GM12878 (cell line): Measurements from ENCODE around the gene FCHSD2. TPM values are rescaled to one million over a fixed set of nuclear protein-coding genes. Genes with fewer than 3 reads are reported as not detected.

Experiments used
- ATAC-seq: fragments of 200-7000 bp; cut with Tn5 transposase; 3 replicates; pipeline ENCODE4 v1.9.1; 2020; ENCODE audit warnings: mild to moderate bottlenecking, moderate library complexity
- BruUV-seq: library from RNA; stranded (reverse); fragments of 400-500 nt; replicated peaks from 2 replicates; lab custom pipeline; 2021; lab: Mats Ljungman, UMichigan
- CTCF ChIA-PET: fragments of 300-600 bp; sonication (Branson Sonifier 250); formaldehyde crosslinking; extraction: SDS; loops from one replicate; lab custom pipeline; 2021; ENCODE audit warnings: inconsistent platforms; lab: Yijun Ruan, JAX
- POLR2A ChIA-PET: fragments of 350-600 bp; formaldehyde crosslinking; extraction: SDS; loops from one replicate; lab custom pipeline; 2021; ENCODE audit warnings: inconsistent platforms; lab: Charles Lee
- RAD21 ChIA-PET: fragments of 300-600 bp; sonication (Branson Sonifier 250); formaldehyde crosslinking; loops from one replicate; lab custom pipeline; 2023; ENCODE audit warnings: antibody characterized with exemption; ENCODE audit not compliant: unreplicated experiment; lab: Charles Lee
- SMC1A ChIA-PET: fragments of 300-600 bp; sonication (Branson Sonifier 250); formaldehyde crosslinking; loops from one replicate; lab custom pipeline; 2023; ENCODE audit not compliant: unreplicated experiment, uncharacterized antibody; lab: Charles Lee
- DNase-seq: peaks from one replicate; pipeline ENCODE4 v3.0.0-alpha.2; 2011; ENCODE audit warnings: low read depth, low spot score
- FAIRE-seq: peaks from 3 replicates; lab custom pipeline; 2011; peaks lifted over from hg19 to GRCh38; lab: Jason Lieb, UNC
- H2AFZ ChIP-seq: 2 replicates; pipeline ENCODE4 v1.6.0; 2011; ENCODE audit warnings: low read depth, low read length, control low read depth; ENCODE audit not compliant: control insufficient read depth
- H3K27ac ChIP-seq: 2 replicates; pipeline ENCODE4 v1.5.1; 2011; ENCODE audit warnings: control low read depth; ENCODE audit not compliant: control insufficient read depth, insufficient read depth
- H3K27me3 ChIP-seq, 2 experiments: replicated peaks in 1 of 2; 2 replicates each; pipeline versions ENCODE4 v1.6.0 to v1.6.1; 2011; ENCODE audit warnings: low read length in 1 of 2; ENCODE audit not compliant: control insufficient read depth in 2 of 2, insufficient read depth in 2 of 2
- H3K36me3 ChIP-seq, 2 experiments: 2 replicates each; pipeline ENCODE4 v1.5.1; 2011; ENCODE audit warnings: low read length in 1 of 2; ENCODE audit not compliant: control insufficient read depth in 2 of 2, insufficient read depth in 2 of 2
- H3K4me1 ChIP-seq: 2 replicates; pipeline ENCODE4 v1.6.1; 2011; ENCODE audit warnings: mild to moderate bottlenecking, low read length, moderate library complexity, mixed read lengths; ENCODE audit not compliant: control insufficient read depth, insufficient read depth
- H3K4me2 ChIP-seq: 2 replicates; pipeline ENCODE4 v1.6.0; 2011; ENCODE audit warnings: control low read depth; ENCODE audit not compliant: control insufficient read depth, insufficient read depth
- H3K4me3 ChIP-seq: fragments of 200-600 bp; sonication (generic); 2 replicates; pipeline ENCODE4 v1.5.1; 2016
- H3K79me2 ChIP-seq: 2 replicates; pipeline ENCODE4 v1.6.0; 2011; ENCODE audit warnings: low read length; ENCODE audit not compliant: control insufficient read depth, insufficient read depth
- H3K9ac ChIP-seq: 2 replicates; pipeline ENCODE4 v1.8.0; 2011; ENCODE audit warnings: low read length, control low read depth, mixed read lengths; ENCODE audit not compliant: control insufficient read depth, insufficient read depth
- H3K9me3 ChIP-seq: replicated peaks from 3 replicates; pipeline ENCODE4 v1.5.1; 2011; ENCODE audit warnings: mild to moderate bottlenecking, low read length; ENCODE audit not compliant: control insufficient read depth, insufficient read depth
- H4K20me1 ChIP-seq: 2 replicates; pipeline ENCODE4 v1.6.0; 2011; ENCODE audit not compliant: control insufficient read depth, insufficient read depth
- BCL11A ChIP-seq: IDR thresholded peaks from 2 replicates; pipeline ENCODE4 v1.6.1; 2011; ENCODE audit warnings: low read depth, low read length
- CBX5 ChIP-seq: sonication (generic); IDR thresholded peaks from 2 replicates; pipeline ENCODE4 v1.6.1; 2016; ENCODE audit warnings: low read depth, moderate library complexity, mild to moderate bottlenecking, inconsistent platforms
- IKZF1 ChIP-seq: fragments of 450-650 bp; conservative IDR thresholded peaks from 2 replicates; pipeline ENCODE4 v1.6.1; 2017; ENCODE audit warnings: antibody characterized with exemption, mild to moderate bottlenecking
- JUND ChIP-seq: IDR thresholded peaks from 2 replicates; pipeline ENCODE4 v1.6.1; 2012; ENCODE audit warnings: low read depth, mild to moderate bottlenecking, low read length, improper control_type of control experiment, moderate library complexity
- KLF5 ChIP-seq: fragments of 450-650 bp; IDR thresholded peaks from 2 replicates; pipeline ENCODE4 v1.6.1; 2014; ENCODE audit warnings: mild to moderate bottlenecking; ENCODE audit not compliant: partially characterized antibody
- MLLT1 ChIP-seq: fragments of 450-650 bp; IDR thresholded peaks from 2 replicates; pipeline ENCODE4 v1.6.1; 2016; ENCODE audit warnings: mild to moderate bottlenecking
- MTA2 ChIP-seq: fragments of 450-650 bp; IDR thresholded peaks from 2 replicates; pipeline ENCODE4 v1.6.1; 2016; ENCODE audit warnings: low read depth, mild to moderate bottlenecking, moderate library complexity
- MYC ChIP-seq: IDR thresholded peaks from 2 replicates; pipeline ENCODE4 v1.6.1; 2011; ENCODE audit warnings: mild to moderate bottlenecking, low read length, moderate library complexity, inconsistent platforms; ENCODE audit not compliant: insufficient read depth, insufficient replicate concordance, insufficient read length, severe bottlenecking
- NR2F1 ChIP-seq: fragments of 450-650 bp; conservative IDR thresholded peaks from 2 replicates; pipeline ENCODE4 v1.6.1; 2017; ENCODE audit warnings: mild to moderate bottlenecking
- PAX8 ChIP-seq: fragments of 450-650 bp; IDR thresholded peaks from 2 replicates; pipeline ENCODE4 v1.6.1; 2017; ENCODE audit warnings: mild to moderate bottlenecking, moderate library complexity
- RELA ChIP-seq: fragments of 450-650 bp; IDR thresholded peaks from 2 replicates; pipeline ENCODE4 v1.8.0; 2014; ENCODE audit warnings: borderline replicate concordance; ENCODE audit not compliant: partially characterized antibody
- SMAD5 ChIP-seq: IDR thresholded peaks from 2 replicates; pipeline ENCODE4 v1.6.1; 2016; ENCODE audit warnings: antibody characterized with exemption, low read depth
- SPI1 ChIP-seq: IDR thresholded peaks from 2 replicates; pipeline ENCODE4 v1.6.1; 2011; ENCODE audit warnings: low read depth, mild to moderate bottlenecking, low read length, moderate library complexity, borderline replicate concordance; ENCODE audit not compliant: insufficient read depth
- STAT3 ChIP-seq: IDR thresholded peaks from 2 replicates; pipeline ENCODE4 v1.6.1; 2011; ENCODE audit warnings: low read depth, low read length, improper control_type of control experiment
- USF2 ChIP-seq: IDR thresholded peaks from 2 replicates; pipeline ENCODE4 v1.6.1; 2011; ENCODE audit warnings: low read depth, low read length, improper control_type of control experiment, borderline replicate concordance
- ZZZ3 ChIP-seq: IDR thresholded peaks from 2 replicates; pipeline ENCODE4 v1.6.1; 2011; ENCODE audit warnings: low read depth; ENCODE audit not compliant: control insufficient read depth, insufficient read length
- WGBS: methylation state at CpG from one replicate; pipeline ENCODE4 v1.1.6; 2016; ENCODE audit warnings: low lambda C conversion rate; ENCODE audit not compliant: insufficient replicate concordance, insufficient coverage; ENCODE audit errors: missing lambda C conversion rate; 5-methylcytosine and 5-hydroxymethylcytosine counted together
- in situ Hi-C: fragments of 300-500 bp; cut with MboI; formaldehyde crosslinking; loops from 9 replicates; pipeline ENCODE4 v1.14.3; 2018; ENCODE audit warnings: mixed read lengths
- intact Hi-C: fragments of 100-400 bp; cut with micrococcal nuclease; formaldehyde crosslinking; loops from one replicate; pipeline ENCODE4 v1.14.2; 2022; ENCODE audit not compliant: unreplicated experiment
- polyA plus RNA-seq, 11 experiments: library from polyadenylated mRNA; depleted of rRNA in 4 of 11; unstranded in 6 of 11; stranded (reverse) in 5 of 11; fragments of >200 nt; fragmentation: Nextera tagmentation in 4 of 11; fragmentation: Illumina TruSeq in 1 of 11; extraction: Ambion mirVana in 4 of 11; extraction: Trizol in 1 of 11; gene quantifications; 1 replicate in 1 of 11; 2 replicates in 10 of 11; pipeline versions ENCODE4 v1.2.1 to v1.2.3, GENCODE V29; 2011 to 2016; ENCODE audit warnings: inconsistent platforms in 2 of 11, missing spikeins in 2 of 11, low read depth in 1 of 11
- total RNA-seq, 4 experiments: library from RNA; depleted of rRNA in 3 of 4; stranded (reverse); fragments of >200 nt in 3 of 4; fragmentation: Illumina TruSeq in 1 of 4; extraction: Trizol in 1 of 4; gene quantifications; 2 replicates each; pipeline versions ENCODE4 v1.2.1 to v1.2.3, GENCODE V29; 2013 to 2021

FCHSD2 gene
- total and polyA plus RNA-seq, 10 of the 15 experiments (the other 5 are each of a cell fraction or from before 2014, with no cell fraction given) = 13.2 to 89.8 (median 47.8) TPM

- FAIRE-seq (no peak), DNase-seq (no peak), ATAC-seq (no peak)
- SMC1A ChIA-PET = interaction anchor here (0.8 to 1.5 kb wide), 5 partner anchors 10 to 153 kb away, joined by 3 to 8 read pairs (median 3); no protein-coding TSS in a partner anchor
- H2AFZ ChIP-seq = no peak overlapping the region
- 0 out of 2 replicates have a peak, but pooled peaks have one; percentile 48 for TF ChIP-seq CBX5
- no peak for TF ChIP-seq ZZZ3
- POLR2A ChIA-PET = no interaction called here
- intact Hi-C loops = no loop called here
- peaks cover 3 to 6% of the 10 kb centered on the region in 2 experiments; a peak in 3 of 4 replicates for H3K36me3 ChIP-seq
- H3K4me2 ChIP-seq = no peak overlapping the region
- H3K79me2 ChIP-seq = peaks cover 35% of the 10 kb centered on the region
- H3K27me3 ChIP-seq = no peaks in the 10 kb centered on the region
- H3K4me3 ChIP-seq = no peak overlapping the region
- no TSS peak for BruUV-seq
- in situ Hi-C loops = no loop called here
- no peak overlapping the region for H3K9ac ChIP-seq
- H3K9me3 ChIP-seq = peaks cover 48% of the 10 kb centered on the region
- 99% methylated on average over 5 of the region's 5 CpGs for WGBS
- H4K20me1 ChIP-seq = no peaks in the 10 kb centered on the region
- RAD21 ChIA-PET = no interaction called here
- CTCF ChIA-PET = interaction anchor here (0.8 kb wide), 1 partner anchor 89 kb away, joined by 4 read pairs; no protein-coding TSS in a partner anchor
- H3K4me1 ChIP-seq = no peaks in the 10 kb centered on the region
- H3K27ac ChIP-seq = no peak overlapping the region
Observed at GRCh38 chr11:73024639-73025038, 117.5 kb downstream of the FCHSD2 start.

GRCh38 chr11:73019996-73020395, 122.1 kb downstream of the FCHSD2 start:
- CTCF ChIA-PET = interaction anchor here (0.6 to 1.5 kb wide), 3 partner anchors 35 to 769 kb away, joined by 3 to 4 read pairs (median 4); no protein-coding TSS in a partner anchor
- no peak for TF ChIP-seq PAX8
- TF ChIP-seq KLF5 = no peak
- TF ChIP-seq SMAD5 = no peak
- no peak for TF ChIP-seq RELA
- no peak for TF ChIP-seq MTA2
- no peak for TF ChIP-seq SPI1
- TF ChIP-seq BCL11A = no peak
- TF ChIP-seq NR2F1 = no peak
- TF ChIP-seq STAT3 = no peak
- no peak for TF ChIP-seq JUND
- TF ChIP-seq USF2 = no peak
- no peak for TF ChIP-seq MYC
- TF ChIP-seq MLLT1 = no peak
- TF ChIP-seq IKZF1 = no peak

More at GRCh38 chr11:73019996-73020395, 122.1 kb downstream of the FCHSD2 start:
- H3K4me1 ChIP-seq = no peaks in the 10 kb centered on the region
- intact Hi-C loops = no loop called here
- WGBS = 100% methylated on average over 1 of the region's 1 CpG
- peaks cover 0 to 4% of the 10 kb centered on the region in 2 experiments; a peak in 1 of 4 replicates for H3K36me3 ChIP-seq
- POLR2A ChIA-PET = interaction anchor here (1.0 to 1.1 kb wide), 2 partner anchors 8 to 12 kb away, joined by 3 read pairs; no protein-coding TSS in a partner anchor
- peaks cover 58% of the 10 kb centered on the region for H3K79me2 ChIP-seq
- RAD21 ChIA-PET = interaction anchor here (0.7 kb wide), 1 partner anchor 47 kb away, joined by 3 read pairs; no protein-coding TSS in a partner anchor
- ATAC-seq (no peak), DNase-seq (no peak), FAIRE-seq (no peak)
- no peaks in the 10 kb centered on the region for H4K20me1 ChIP-seq
- H3K4me3 ChIP-seq = no peak overlapping the region
- in situ Hi-C loops = no loop called here
- H2AFZ ChIP-seq = no peak overlapping the region
- no TSS peak for BruUV-seq
- no peaks in the 10 kb centered on the region for H3K27me3 ChIP-seq
- H3K9ac ChIP-seq = no peak overlapping the region; the same call in 1 of the 2 replicates
- H3K4me2 ChIP-seq = no peak overlapping the region
- H3K27ac ChIP-seq = no peak overlapping the region
- SMC1A ChIA-PET = no interaction called here
- H3K9me3 ChIP-seq = peaks cover 12% of the 10 kb centered on the region
